WTC11 (cell line): Measurements from ENCODE around the gene RING1. TPM values are rescaled to one million over a fixed set of nuclear protein-coding genes. Genes with fewer than 3 reads are reported as not detected.

Experiments used
- ATAC-seq: fragments of 200-7000 bp; cut with Tn5 transposase; 2 replicates; pipeline ENCODE4 v1.10.0; 2021; ENCODE audit warnings: mild to moderate bottlenecking, moderate library complexity
- CTCF ChIA-PET: fragments of 300-600 bp; sonication (Branson Sonifier 250); formaldehyde crosslinking; loops from one replicate; lab custom pipeline; 2021; ENCODE audit warnings: antibody characterized with exemption; lab: Charles Lee
- POLR2A ChIA-PET: fragments of 350-600 bp; sonication (Branson Sonifier 250); formaldehyde crosslinking; loops from one replicate; lab custom pipeline; 2021; ENCODE audit warnings: antibody characterized with exemption; lab: Charles Lee
- DNase-seq: peaks from one replicate; pipeline ENCODE4 v3.0.0; 2021; ENCODE audit warnings: low spot score
- H3K27ac Mint-ChIP-seq: 2 replicates; pipeline ENCODE4 v1.8.0; 2021; ENCODE audit warnings: mixed read lengths
- H3K27me3 Mint-ChIP-seq: 2 replicates; pipeline ENCODE4 v1.8.0; 2021; ENCODE audit warnings: low read depth, mild to moderate bottlenecking, moderate library complexity, mixed read lengths
- H3K36me3 Mint-ChIP-seq: 2 replicates; pipeline ENCODE4 v1.8.0; 2021; ENCODE audit warnings: mixed read lengths
- H3K4me1 Mint-ChIP-seq: 2 replicates; pipeline ENCODE4 v1.8.0; 2022; ENCODE audit warnings: mixed read lengths
- H3K4me3 Mint-ChIP-seq: 2 replicates; pipeline ENCODE4 v1.8.0; 2021; ENCODE audit warnings: mild to moderate bottlenecking, moderate library complexity, mixed read lengths
- H3K9me3 Mint-ChIP-seq: 2 replicates; pipeline ENCODE4 v1.8.0; 2021; ENCODE audit warnings: mixed read lengths
- CBFB ChIP-seq: sonication (generic); formaldehyde crosslinking; IDR thresholded peaks from 2 replicates; pipeline ENCODE4 v1.8.1; 2022; ENCODE audit warnings: mild to moderate bottlenecking, low read depth, missing genetic modification reagents
- ETV6 ChIP-seq: sonication (generic); formaldehyde crosslinking; IDR thresholded peaks from 2 replicates; pipeline ENCODE4 v1.8.1; 2022; ENCODE audit warnings: mild to moderate bottlenecking, missing genetic modification reagents
- FOXP1 ChIP-seq: sonication (generic); formaldehyde crosslinking; IDR thresholded peaks from 2 replicates; pipeline ENCODE4 v1.8.0; 2022; ENCODE audit warnings: missing genetic modification reagents, mild to moderate bottlenecking, moderate library complexity, borderline replicate concordance
- GRHL2 ChIP-seq: fragments of 250-450 bp; sonication (Bioruptor Pico); IDR thresholded peaks from 2 replicates; pipeline ENCODE4 v1.8.0; 2022; ENCODE audit warnings: mild to moderate bottlenecking, moderate library complexity; ENCODE audit not compliant: insufficient replicate concordance, severe bottlenecking
- HMGA2 ChIP-seq: fragments of 250-450 bp; sonication (Bioruptor Pico); IDR thresholded peaks from 2 replicates; pipeline ENCODE4 v1.4.0; 2021; ENCODE audit warnings: mild to moderate bottlenecking, moderate library complexity
- JUN ChIP-seq: sonication (generic); formaldehyde crosslinking; IDR thresholded peaks from 2 replicates; pipeline ENCODE4 v1.8.0; 2023; ENCODE audit warnings: mild to moderate bottlenecking, missing genetic modification reagents
- KAT7 ChIP-seq: sonication (generic); formaldehyde crosslinking; IDR thresholded peaks from 2 replicates; pipeline ENCODE4 v1.8.1; 2023; ENCODE audit warnings: missing genetic modification reagents, mild to moderate bottlenecking, borderline replicate concordance
- NFATC4 ChIP-seq: fragments of 250-450 bp; sonication (Bioruptor Pico); IDR thresholded peaks from 2 replicates; pipeline ENCODE4 v1.9.0; 2021; ENCODE audit warnings: mild to moderate bottlenecking
- NR2C2 ChIP-seq: sonication (generic); formaldehyde crosslinking; IDR thresholded peaks from 2 replicates; pipeline ENCODE4 v1.8.0; 2022; ENCODE audit warnings: mild to moderate bottlenecking, missing genetic modification reagents
- NR3C1 ChIP-seq: sonication (generic); formaldehyde crosslinking; conservative IDR thresholded peaks from 2 replicates; pipeline ENCODE4 v1.8.1; 2023; ENCODE audit warnings: low read depth, mild to moderate bottlenecking, missing genetic modification reagents
- PRRX2 ChIP-seq: fragments of 250-450 bp; sonication (Bioruptor Pico); IDR thresholded peaks from 2 replicates; pipeline ENCODE4 v1.8.0; 2021; ENCODE audit warnings: mild to moderate bottlenecking
- SOX15 ChIP-seq: fragments of 250-450 bp; sonication (Bioruptor Pico); IDR thresholded peaks from 2 replicates; pipeline ENCODE4 v1.9.0; 2021; ENCODE audit warnings: mild to moderate bottlenecking
- TEAD4 ChIP-seq: sonication (generic); formaldehyde crosslinking; IDR thresholded peaks from 2 replicates; pipeline ENCODE4 v1.8.0; 2022; ENCODE audit warnings: mild to moderate bottlenecking, missing genetic modification reagents
- ZNF219 ChIP-seq: sonication (generic); formaldehyde crosslinking; IDR thresholded peaks from 2 replicates; pipeline ENCODE4 v1.8.0; 2023; ENCODE audit warnings: missing genetic modification reagents, mild to moderate bottlenecking, borderline replicate concordance
- total RNA-seq: library from RNA; stranded (reverse); gene quantifications from 3 replicates; pipeline ENCODE4 v1.2.3, GENCODE V29; 2021
- TF ChIP-seq, protein P1 (sequence below): sonication (generic); formaldehyde crosslinking; IDR thresholded peaks from 2 replicates; pipeline ENCODE4 v1.8.0; 2022; ENCODE audit warnings: missing genetic modification reagents
- TF ChIP-seq, protein P2 (sequence below): fragments of 250-450 bp; sonication (Bioruptor Pico); IDR thresholded peaks from 2 replicates; pipeline ENCODE4 v1.9.0; 2021; ENCODE audit warnings: mild to moderate bottlenecking
- TF ChIP-seq, protein P3 (sequence below): fragments of 250-450 bp; sonication (Bioruptor Pico); IDR thresholded peaks from 2 replicates; pipeline ENCODE4 v1.9.0; 2021; ENCODE audit warnings: mild to moderate bottlenecking
- TF ChIP-seq, protein P4 (sequence below): sonication (generic); formaldehyde crosslinking; IDR thresholded peaks from 2 replicates; pipeline ENCODE4 v1.8.1; 2023; ENCODE audit warnings: mild to moderate bottlenecking, moderate library complexity, missing genetic modification reagents
- TF ChIP-seq, protein P5 (sequence below): sonication (generic); formaldehyde crosslinking; IDR thresholded peaks from 2 replicates; pipeline ENCODE4 v1.8.0; 2023; ENCODE audit warnings: missing genetic modification reagents, mild to moderate bottlenecking, borderline replicate concordance

The RING1 gene
- total RNA-seq, 1 experiment from 2014 or later: 26.6 TPM

DNA sequence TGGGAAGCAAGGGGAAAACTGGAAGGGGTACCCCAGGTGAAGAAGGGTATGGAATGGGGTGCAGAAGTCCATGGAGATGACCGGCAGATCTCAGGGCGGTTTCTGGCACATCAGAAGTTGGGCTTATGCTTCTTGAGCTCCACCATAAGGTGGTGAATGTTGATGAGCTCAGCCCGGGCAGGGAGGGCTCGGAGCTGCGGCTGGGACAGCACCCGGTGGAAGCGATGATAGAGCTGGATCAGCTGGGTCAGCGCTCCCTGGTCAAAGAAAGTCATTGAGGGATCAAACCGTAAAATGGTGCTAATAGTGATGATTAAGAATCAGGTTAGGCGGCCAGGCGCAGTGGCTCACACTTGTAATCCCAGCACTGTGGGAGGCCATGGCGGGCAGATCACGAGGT, 42.4 kb downstream of the RING1 start (continued):
- TF ChIP-seq, protein P1, sequence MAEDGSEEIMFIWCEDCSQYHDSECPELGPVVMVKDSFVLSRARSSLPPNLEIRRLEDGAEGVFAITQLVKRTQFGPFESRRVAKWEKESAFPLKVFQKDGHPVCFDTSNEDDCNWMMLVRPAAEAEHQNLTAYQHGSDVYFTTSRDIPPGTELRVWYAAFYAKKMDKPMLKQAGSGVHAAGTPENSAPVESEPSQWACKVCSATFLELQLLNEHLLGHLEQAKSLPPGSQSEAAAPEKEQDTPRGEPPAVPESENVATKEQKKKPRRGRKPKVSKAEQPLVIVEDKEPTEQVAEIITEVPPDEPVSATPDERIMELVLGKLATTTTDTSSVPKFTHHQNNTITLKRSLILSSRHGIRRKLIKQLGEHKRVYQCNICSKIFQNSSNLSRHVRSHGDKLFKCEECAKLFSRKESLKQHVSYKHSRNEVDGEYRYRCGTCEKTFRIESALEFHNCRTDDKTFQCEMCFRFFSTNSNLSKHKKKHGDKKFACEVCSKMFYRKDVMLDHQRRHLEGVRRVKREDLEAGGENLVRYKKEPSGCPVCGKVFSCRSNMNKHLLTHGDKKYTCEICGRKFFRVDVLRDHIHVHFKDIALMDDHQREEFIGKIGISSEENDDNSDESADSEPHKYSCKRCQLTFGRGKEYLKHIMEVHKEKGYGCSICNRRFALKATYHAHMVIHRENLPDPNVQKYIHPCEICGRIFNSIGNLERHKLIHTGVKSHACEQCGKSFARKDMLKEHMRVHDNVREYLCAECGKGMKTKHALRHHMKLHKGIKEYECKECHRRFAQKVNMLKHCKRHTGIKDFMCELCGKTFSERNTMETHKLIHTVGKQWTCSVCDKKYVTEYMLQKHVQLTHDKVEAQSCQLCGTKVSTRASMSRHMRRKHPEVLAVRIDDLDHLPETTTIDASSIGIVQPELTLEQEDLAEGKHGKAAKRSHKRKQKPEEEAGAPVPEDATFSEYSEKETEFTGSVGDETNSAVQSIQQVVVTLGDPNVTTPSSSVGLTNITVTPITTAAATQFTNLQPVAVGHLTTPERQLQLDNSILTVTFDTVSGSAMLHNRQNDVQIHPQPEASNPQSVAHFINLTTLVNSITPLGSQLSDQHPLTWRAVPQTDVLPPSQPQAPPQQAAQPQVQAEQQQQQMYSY (CRISPR knock-in tag): no peak
- TF ChIP-seq CBFB (CRISPR knock-in tag) (no peak), TEAD4 (CRISPR knock-in tag) (no peak), ETV6 (CRISPR knock-in tag) (no peak), JUN (CRISPR knock-in tag) (no peak), NFATC4 (no peak), ZNF219 (no peak), SOX15 (no peak)
- TF ChIP-seq, protein P2, sequence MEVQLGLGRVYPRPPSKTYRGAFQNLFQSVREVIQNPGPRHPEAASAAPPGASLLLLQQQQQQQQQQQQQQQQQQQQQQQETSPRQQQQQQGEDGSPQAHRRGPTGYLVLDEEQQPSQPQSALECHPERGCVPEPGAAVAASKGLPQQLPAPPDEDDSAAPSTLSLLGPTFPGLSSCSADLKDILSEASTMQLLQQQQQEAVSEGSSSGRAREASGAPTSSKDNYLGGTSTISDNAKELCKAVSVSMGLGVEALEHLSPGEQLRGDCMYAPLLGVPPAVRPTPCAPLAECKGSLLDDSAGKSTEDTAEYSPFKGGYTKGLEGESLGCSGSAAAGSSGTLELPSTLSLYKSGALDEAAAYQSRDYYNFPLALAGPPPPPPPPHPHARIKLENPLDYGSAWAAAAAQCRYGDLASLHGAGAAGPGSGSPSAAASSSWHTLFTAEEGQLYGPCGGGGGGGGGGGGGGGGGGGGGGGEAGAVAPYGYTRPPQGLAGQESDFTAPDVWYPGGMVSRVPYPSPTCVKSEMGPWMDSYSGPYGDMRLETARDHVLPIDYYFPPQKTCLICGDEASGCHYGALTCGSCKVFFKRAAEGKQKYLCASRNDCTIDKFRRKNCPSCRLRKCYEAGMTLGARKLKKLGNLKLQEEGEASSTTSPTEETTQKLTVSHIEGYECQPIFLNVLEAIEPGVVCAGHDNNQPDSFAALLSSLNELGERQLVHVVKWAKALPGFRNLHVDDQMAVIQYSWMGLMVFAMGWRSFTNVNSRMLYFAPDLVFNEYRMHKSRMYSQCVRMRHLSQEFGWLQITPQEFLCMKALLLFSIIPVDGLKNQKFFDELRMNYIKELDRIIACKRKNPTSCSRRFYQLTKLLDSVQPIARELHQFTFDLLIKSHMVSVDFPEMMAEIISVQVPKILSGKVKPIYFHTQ (CRISPR knock-in tag): no peak
- TF ChIP-seq, protein P3, sequence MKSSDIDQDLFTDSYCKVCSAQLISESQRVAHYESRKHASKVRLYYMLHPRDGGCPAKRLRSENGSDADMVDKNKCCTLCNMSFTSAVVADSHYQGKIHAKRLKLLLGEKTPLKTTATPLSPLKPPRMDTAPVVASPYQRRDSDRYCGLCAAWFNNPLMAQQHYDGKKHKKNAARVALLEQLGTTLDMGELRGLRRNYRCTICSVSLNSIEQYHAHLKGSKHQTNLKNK (CRISPR knock-in tag): no peak

DNA sequence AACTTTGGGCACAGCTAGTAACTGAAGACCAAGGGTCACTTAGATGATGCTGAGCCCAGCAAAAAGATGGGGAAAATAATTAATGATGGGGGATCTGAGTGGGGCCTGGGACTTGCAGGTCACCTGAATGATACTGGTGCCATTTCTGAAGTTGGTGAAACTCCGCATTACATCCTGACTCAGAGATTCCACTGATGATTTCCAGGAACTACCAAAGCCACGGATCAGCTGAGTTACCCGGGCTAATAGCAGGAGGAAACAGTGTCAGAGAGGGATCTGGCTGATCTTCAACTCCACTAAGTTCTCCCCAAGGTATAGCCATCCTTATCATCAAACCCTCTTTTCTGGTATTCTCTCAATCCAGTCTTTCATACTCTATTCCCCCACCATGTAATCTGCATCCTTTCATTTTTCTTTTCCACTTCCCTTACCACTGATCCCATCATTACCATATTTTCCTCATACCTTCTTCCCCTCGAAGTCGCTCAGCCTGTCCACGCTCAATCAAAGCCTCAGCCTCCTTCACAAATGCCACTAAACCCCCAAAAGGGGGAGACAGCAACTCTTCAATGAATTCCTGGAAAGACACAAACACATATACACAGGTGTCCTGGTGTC, 43.2 kb downstream of the RING1 start:
- Mint-ChIP-seq H3K36me3 (peaks cover 19% of the 10 kb centered on the region), H3K4me3 (no peak overlapping the region; the same call in 1 of the 2 replicates), H3K9me3 (no peaks in the 10 kb centered on the region), H3K27ac (no peak overlapping the region), H3K27me3 (peaks cover 19% of the 10 kb centered on the region), H3K4me1 (peaks cover 18% of the 10 kb centered on the region)
- POLR2A ChIA-PET: no interaction called here
- DNase-seq: no peak
- no peak for TF ChIP-seq KAT7 (CRISPR knock-in tag)
- no peak for TF ChIP-seq FOXP1
- TF ChIP-seq, protein P4, sequence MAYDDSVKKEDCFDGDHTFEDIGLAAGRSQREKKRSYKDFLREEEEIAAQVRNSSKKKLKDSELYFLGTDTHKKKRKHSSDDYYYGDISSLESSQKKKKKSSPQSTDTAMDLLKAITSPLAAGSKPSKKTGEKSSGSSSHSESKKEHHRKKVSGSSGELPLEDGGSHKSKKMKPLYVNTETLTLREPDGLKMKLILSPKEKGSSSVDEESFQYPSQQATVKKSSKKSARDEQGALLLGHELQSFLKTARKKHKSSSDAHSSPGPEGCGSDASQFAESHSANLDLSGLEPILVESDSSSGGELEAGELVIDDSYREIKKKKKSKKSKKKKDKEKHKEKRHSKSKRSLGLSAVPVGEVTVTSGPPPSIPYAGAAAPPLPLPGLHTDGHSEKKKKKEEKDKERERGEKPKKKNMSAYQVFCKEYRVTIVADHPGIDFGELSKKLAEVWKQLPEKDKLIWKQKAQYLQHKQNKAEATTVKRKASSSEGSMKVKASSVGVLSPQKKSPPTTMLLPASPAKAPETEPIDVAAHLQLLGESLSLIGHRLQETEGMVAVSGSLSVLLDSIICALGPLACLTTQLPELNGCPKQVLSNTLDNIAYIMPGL (CRISPR knock-in tag): no peak
- ATAC-seq: no peak
- CTCF ChIA-PET: interaction anchor here (3.7 to 4.0 kb wide), 2 partner anchors 26 to 267 kb away, joined by 24 to 26 read pairs; partner anchors contain the start of gene B3GALT4

DNA sequence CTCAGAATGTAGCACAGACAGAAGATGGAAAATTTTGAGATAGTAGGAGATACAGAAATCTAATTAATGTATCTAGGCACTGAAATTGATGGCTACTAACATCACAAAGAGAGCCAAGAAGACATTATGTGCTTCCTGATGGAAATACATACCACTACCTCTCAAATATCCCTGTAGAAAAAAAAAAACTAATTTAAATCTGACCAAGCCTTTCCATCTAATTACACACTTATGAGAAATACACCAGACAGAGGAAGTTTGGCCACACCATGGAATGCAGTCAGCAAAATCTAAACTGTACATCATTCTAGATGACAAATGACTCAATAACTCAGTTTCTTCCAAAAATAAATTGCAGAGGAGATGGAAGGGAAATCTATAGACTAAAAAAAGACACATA, 44.5 kb downstream of the RING1 start:
- ChIA-PET CTCF (no interaction called here), POLR2A (no interaction called here)
- Mint-ChIP-seq H3K27me3 (peaks cover 12% of the 10 kb centered on the region), H3K4me1 (peaks cover 18% of the 10 kb centered on the region), H3K36me3 (peaks cover 26% of the 10 kb centered on the region), H3K27ac (no peak overlapping the region), H3K4me3 (no peak overlapping the region), H3K9me3 (no peaks in the 10 kb centered on the region)
- DNase-seq (no peak), ATAC-seq (no peak)
- TF ChIP-seq HMGA2 (CRISPR knock-in tag) (no peak), PRRX2 (CRISPR knock-in tag) (no peak), NR3C1 (CRISPR knock-in tag) (no peak), GRHL2 (no peak), JUN (CRISPR knock-in tag) (no peak), NR2C2 (no peak)
- TF ChIP-seq, protein P5, sequence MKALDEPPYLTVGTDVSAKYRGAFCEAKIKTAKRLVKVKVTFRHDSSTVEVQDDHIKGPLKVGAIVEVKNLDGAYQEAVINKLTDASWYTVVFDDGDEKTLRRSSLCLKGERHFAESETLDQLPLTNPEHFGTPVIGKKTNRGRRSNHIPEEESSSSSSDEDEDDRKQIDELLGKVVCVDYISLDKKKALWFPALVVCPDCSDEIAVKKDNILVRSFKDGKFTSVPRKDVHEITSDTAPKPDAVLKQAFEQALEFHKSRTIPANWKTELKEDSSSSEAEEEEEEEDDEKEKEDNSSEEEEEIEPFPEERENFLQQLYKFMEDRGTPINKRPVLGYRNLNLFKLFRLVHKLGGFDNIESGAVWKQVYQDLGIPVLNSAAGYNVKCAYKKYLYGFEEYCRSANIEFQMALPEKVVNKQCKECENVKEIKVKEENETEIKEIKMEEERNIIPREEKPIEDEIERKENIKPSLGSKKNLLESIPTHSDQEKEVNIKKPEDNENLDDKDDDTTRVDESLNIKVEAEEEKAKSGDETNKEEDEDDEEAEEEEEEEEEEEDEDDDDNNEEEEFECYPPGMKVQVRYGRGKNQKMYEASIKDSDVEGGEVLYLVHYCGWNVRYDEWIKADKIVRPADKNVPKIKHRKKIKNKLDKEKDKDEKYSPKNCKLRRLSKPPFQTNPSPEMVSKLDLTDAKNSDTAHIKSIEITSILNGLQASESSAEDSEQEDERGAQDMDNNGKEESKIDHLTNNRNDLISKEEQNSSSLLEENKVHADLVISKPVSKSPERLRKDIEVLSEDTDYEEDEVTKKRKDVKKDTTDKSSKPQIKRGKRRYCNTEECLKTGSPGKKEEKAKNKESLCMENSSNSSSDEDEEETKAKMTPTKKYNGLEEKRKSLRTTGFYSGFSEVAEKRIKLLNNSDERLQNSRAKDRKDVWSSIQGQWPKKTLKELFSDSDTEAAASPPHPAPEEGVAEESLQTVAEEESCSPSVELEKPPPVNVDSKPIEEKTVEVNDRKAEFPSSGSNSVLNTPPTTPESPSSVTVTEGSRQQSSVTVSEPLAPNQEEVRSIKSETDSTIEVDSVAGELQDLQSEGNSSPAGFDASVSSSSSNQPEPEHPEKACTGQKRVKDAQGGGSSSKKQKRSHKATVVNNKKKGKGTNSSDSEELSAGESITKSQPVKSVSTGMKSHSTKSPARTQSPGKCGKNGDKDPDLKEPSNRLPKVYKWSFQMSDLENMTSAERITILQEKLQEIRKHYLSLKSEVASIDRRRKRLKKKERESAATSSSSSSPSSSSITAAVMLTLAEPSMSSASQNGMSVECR (CRISPR knock-in tag): no peak
